Neural progenitor cell (in vitro differentiated cells): ENCODE data around the gene GPR6.

ENCODE experiments used
- EZH2 ChIP-seq: fragments of 200-600 bp; sonication (generic); IDR thresholded peaks from 2 replicates; pipeline ENCODE4 v1.6.1; 2017; ENCODE audit warnings: antibody characterized with exemption, mild to moderate bottlenecking, moderate library complexity
- TF ChIP-seq, protein P1 (sequence below): fragments of 200-600 bp; sonication (generic); IDR thresholded peaks from 2 replicates; pipeline ENCODE4 v1.5.1; 2017; ENCODE audit warnings: antibody characterized with exemption, mild to moderate bottlenecking

DNA sequence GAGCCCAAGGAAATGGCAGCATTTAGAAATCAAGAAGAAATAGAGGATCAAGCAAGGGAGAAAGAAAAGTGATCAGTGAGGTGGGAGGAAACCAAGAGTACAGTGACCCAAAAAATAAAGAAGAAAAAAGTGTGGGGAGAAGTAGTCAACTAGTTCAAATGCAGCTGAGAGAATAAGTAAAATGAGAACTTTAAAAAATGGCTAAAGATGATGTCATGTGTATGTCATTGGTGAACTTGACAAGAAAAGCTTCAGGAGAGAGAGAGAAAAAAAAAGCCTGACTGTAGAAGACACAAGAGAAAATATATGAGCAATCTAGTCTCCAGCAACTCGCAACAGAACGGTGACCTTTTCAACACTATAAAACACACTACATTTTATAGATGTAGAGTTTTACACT, 6.3 kb downstream of the GPR6 start:
- TF ChIP-seq EZH2 = no peak
- TF ChIP-seq, protein P1, sequence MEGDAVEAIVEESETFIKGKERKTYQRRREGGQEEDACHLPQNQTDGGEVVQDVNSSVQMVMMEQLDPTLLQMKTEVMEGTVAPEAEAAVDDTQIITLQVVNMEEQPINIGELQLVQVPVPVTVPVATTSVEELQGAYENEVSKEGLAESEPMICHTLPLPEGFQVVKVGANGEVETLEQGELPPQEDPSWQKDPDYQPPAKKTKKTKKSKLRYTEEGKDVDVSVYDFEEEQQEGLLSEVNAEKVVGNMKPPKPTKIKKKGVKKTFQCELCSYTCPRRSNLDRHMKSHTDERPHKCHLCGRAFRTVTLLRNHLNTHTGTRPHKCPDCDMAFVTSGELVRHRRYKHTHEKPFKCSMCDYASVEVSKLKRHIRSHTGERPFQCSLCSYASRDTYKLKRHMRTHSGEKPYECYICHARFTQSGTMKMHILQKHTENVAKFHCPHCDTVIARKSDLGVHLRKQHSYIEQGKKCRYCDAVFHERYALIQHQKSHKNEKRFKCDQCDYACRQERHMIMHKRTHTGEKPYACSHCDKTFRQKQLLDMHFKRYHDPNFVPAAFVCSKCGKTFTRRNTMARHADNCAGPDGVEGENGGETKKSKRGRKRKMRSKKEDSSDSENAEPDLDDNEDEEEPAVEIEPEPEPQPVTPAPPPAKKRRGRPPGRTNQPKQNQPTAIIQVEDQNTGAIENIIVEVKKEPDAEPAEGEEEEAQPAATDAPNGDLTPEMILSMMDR = no peak
